Hematopoietic multipotent progenitor cell treated with erythropoietin and hydrocortisone succinate and interleukin-3 and kit ligand, for 4 days (in vitro differentiated cells): ENCODE data around the gene CENPP.

Experiments
- DNase-seq: peaks from one replicate; pipeline ENCODE4 v3.0.0-alpha.2; 2015

Gene CENPP

DNA sequence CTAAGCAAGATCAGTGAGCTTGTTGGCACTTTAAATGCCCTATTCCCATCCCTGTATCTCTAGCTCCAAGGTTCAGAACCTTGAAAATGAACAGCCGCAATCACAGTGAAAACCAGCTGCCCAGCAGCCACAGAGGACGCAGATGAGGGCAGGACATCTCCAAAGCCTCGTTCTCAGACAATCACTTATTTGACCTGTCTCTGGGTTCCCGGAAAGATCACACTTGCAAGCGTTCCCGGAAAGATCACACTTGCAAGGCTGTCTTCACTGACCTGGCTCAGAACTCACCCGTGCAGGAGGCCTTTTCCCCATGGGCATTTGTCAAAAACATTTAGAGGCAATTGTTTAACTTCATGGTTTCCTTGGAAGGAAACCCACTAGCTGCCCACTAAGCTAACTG is 318.5 kb downstream of the CENPP start:
- DNase-seq, result no peak

DNA sequence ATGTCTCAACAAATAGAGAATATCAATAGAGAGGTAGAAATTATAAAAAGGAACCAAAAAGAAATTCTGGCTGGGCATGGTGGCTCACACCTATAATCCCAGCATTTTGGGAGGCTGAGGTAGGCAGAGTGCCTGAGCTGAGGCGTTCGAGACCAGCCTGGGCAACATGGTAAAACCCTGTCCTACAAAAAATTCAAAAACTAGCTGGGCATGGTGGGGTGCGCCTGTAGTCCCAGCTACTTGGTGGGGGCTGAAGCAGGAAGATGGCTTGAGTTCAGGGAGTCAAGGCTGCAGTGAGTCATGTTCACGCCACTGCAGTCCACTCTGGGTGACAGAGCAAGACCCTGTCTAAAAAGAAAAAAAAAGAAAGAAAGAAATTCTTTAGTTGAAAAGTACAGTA is 319.3 kb downstream of the CENPP start:
- DNase-seq, result no peak

DNA sequence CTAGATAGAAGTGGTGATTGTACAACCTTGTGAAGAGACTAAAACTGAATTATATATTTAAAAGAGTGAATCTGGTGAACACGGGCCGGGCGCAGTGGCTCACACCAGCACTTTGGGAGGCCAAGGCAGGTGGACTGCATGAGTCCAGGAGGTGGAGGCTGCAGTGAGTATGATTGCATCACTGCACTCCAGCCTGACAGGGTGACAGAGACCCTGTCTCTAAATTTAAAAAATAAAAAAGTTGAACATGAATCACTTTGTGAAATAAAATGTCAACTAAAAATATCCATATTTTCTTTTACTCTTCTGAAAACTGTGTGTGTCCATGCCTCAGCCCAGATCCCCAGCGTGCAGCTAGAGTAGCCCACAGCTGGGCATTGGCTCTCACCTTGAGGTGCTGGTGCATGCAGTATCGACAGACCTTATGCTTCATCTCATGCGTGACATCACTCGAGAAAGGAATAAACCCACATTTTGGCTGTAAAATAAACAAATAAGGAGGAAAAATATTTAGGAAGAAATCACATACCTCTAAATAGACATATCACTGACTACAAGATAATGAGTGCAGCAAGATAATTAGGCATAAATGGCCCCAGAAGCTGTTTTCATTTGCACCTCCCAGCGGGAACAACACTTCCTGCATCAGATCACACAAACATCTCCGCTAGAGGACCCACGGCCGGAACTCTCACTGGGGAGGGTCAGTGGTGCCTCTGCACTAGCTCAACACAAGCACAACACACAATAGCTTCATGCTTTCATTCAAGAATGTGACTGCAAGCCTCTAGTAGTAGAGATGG is 322.1 kb downstream of the CENPP start:
- DNase-seq, result no peak

DNA sequence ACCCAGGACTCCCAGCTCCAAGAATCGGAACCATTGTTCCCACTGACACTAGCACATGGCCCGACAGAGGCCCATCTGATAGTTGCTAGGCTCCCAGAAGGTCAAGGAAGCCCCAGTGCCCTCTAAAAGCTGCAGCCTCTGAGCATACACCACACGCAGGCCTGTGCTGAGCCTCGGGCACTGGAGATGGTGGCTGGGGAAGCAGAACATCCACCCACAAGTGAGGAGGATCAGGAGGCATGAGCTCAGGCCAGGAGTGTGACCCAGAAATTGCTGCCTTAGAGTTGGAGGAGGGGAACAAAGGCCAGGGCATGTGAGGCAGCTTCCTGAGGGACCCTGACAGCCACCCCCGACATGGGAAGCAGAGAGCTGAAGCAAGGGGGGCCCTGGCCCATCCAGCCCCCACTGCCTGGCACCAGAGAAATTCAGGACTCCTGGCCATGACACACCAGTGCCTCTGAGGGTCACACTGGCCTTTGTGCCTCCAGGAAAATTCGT is 322.8 kb downstream of the CENPP start:
- DNase-seq, result no peak

DNA sequence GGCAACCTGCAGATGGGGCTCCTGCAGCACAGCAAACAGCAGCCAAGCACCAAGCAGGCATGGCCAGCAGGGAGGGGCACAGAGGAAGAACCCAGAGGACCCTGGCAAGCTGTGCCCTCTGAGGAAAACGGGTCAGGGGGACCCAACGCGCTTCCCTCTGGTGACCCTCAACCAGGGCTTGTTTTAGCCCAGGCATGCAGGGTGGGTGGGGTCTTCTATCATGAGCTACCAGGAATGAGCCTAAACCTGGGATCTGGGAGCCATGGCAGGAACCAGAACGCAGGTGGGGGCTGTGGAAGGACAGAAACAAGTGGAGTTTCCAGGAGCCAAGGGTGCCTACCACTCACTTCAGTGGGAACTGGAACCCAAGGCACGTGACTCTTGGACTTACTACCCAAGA is 323.3 kb downstream of the CENPP start:
- DNase-seq, result no peak

DNA sequence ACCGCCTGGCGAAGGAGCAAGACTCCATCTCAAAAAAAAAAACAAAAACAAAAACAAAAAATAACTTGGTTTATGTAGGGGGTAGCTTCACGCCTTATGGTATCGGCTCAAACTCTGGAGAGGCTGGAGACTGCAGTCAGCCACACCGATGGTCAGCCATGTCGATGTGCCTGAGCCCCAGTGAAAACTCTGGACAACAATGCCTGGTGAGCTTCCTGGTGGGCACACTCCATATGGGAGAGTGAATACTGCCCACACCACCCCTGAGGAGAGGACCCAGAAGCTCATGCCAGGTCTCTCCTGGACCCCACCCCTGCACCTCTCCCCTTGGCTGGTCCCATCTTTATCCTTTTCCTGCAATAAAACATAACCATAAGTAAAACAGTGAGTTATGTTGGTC is 324.5 kb downstream of the CENPP start:
- no peak for DNase-seq

DNA sequence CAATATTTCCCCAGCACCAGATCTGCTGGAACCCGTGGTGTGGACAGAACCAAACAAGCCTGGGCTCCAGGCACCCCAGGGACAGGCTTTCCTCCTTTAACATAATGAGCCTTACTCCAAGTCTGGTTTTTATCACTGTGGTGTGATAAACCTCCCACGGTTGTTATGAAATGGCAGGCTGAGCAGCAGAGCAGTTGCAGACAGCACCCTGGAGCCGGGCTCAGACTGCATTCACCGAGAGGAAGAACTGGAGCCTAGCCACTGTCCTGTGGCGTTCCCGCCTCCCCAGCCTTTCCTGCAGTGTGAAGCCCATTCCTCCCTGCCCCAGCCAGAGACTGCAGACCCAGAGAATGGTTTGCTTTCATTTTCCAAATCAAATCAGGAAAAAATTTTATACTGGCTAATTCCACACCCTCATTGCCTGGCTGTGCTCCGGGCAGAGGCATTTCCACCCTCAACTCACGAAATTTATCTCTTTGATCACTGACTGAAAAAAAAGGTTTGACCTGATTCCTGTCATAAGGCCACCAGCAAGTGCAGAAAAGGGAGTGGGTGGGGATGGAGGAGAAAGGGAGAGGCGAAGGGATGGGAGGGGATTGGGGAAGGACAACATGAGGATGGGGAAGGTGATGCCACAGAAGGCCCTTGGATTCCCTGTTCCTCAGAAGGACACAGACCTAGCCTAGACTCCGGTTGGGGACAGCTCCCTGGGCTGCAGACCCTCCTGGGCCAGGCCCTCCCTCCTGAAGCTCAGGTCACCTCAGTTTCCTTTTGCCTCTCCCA is 325.3 kb downstream of the CENPP start:
- DNase-seq, result no peak

DNA sequence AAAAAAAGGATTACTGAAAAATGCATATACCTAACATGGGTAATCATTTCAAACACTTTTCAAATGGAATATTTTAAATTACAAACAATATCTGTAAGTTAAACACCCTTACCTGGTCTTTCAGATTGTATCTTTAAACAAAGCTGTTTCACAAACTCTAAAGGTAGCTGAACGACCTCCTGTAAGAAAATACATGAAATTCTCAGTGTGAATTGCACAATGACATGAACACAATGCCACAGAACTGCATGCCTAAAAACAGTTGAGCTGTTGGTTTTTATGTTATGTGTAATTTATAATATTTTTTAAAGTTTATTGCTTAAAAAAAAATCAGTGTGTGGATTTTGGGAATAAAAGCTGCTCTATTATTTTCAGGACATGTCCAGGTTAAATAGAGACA is 326.7 kb downstream of the CENPP start:
- DNase-seq, result no peak

DNA sequence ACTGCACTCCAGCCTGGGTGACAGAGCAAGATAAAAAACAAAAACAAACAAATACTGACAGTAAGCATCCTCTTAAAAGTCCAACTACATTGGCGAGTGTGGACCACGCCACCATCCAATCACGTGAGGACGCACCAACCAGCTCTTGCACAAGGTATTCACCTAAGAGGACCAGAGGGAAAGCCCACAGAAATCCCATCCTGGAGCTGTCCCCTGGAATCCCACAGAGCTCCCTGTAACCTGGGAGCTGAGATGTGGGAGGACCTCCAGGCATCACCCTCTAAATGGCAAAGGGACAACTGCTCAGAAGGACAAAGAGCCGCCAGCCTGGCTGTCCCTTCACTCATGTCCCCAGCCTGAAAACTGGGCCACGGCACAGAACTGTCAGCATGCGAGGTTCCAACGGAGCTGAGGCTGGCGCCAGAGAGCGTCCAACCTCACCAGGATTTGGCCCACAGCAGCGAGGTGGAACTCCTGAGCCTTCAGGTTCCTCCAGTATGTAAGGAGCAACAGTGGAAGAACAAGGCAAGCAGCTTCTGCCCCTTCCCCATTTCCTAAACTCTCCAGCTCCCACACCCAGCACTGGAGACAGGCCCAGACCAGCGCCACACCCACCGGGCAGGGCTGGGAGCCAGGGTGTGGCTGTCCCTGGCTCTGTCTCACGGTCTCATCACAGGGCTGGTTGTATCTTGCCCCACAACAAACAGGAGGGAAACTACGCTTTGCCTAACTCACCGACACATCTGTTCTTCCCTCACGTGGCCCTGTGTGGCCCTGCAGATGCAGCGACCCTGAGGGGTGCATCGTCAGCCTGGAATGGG is 328.9 kb downstream of the CENPP start:
- DNase-seq, result peak; percentile 64

DNA sequence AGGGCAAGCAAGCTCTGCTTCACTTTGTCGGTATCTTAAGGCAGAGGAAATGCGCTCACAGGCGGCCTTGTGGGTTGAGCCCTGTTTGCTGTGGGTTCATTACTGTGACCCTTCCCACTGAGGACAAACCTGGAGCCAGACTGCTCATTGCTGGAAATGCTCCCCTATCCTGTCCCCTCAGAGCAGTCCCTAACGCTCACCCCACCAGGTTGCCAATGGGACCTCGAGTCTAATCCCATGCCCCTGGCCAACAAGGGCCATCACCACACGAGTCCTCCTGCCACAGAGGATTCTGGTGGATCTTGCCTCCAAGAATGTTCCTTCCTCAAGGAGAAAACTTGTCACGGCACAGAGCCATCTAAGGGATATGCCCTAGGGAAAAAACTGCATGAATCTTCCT is 329.6 kb downstream of the CENPP start:
- DNase-seq, result no peak

DNA sequence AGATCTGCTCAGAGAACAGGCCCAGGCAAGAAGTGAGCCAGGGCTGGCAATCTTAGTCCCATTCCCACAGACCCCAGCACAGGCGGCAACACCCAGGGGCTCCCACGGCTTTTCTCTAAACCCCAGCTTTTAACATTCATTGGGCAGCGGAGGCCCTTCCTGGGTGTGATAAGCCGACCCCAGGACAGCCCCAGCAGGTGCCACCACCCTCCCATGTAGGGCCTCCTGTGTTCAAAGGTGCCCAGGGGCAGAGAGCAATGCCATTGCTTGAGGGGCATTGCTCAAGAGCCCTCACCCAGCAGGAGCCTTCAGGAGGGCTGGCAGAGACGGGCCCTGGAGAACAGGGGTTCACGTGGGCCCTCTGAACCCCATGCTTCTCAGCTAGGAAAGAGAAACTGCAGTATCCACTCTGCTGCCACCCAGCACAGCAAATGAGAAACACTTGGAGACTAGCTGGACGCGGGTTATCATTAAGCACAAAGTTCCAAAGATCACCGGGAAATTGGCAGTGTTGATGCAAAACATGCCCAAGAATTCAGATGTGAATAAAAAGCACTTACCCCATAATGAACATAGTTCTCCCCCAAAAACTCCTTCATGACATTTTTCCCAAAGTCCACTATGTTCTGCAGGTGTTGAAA is 330.3 kb downstream of the CENPP start:
- DNase-seq, result no peak

DNA sequence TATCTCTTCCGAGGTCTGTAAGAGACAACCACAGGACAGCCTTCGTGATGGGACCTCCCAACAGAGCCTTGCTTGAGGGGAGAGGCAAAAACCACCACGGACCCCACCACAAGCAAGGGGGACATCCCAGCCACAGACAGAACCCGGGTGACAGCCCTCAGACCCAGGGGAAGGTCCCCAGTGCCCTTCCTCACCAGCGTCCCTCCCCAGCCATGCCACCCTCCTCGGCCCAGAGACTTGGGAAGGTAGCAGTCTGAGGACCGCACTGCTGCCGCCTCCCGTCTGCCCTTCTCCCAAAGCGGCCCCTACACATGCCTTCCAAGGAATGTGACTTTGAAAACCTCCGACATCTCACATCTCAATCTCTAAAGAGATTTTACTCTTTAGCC is 330.8 kb downstream of the CENPP start:
- no peak for DNase-seq

DNA sequence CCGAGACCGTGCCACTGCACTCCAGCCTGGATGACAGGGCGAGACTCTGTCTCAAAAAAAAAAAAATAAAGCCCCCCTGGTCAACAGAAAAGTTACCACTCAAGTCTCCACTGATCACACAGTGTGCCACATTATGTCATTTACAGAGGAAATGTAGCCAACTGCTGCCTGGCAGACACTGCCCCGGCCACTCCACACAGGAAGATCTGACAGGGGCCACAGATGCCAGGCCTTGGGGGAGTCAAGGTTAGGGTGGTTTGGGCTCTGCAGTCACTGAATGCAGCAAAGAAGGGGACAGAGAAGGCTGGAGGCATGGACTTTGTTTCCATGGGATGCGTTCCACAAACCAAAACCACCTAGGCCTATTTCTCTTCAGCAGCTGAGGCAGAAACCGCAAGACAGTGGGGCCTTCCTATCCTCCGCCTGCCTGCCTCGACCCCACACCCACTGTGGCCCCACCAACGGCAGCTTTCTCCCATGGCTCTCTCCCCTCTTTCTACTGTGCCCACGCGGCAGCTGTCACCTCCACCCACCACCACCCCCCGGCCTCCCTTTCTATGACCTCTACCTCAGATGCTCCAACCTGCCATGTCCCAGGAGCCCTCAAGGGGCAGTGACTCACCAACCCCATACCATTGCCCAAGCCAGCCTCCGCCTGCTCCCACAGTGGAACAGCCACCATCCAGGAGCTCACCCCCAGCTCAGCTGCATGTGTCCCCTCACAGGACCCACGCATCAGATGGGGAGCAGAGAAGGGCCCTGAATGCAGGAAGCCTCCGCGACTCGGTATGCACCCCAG is 331.7 kb downstream of the CENPP start:
- peak; percentile 16 for DNase-seq

DNA sequence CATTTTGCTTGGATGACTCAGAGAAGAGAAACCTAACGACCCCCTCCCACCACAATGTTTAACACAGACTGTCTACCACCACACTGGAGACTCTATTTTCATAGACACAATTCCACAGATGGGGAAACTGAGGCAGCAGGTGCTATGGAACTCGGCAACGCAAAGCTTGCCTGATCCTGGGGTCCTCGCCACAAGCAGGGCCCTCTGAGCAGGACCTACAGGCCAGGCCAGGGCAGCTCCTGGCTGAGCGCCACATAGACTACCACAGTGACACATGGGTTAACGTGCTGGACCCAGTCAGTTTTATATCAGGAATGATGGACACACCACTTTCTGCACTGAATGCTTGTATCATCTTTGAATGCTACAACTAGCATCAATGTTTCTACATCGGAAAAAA is 332.4 kb downstream of the CENPP start:
- no peak for DNase-seq

DNA sequence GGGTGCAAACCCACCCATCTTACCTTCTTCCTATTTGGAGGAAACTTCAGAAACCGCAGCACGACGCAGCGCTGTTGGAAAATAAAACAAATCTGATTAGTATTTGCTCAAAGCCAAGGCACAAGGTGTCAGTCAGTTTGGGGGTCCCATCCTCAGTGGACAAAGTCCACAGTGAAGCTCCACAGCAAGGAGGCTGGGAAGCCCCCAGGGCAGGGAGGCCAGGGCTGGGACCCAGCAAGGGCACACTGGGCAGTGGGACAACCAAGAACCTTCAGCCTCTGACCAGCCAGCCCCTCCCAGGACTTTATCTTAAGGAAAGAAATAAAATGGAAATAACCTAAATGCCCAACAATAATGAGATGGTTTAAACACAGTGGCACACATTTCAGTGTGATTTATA is 332.9 kb downstream of the CENPP start:
- DNase-seq, result no peak

DNA sequence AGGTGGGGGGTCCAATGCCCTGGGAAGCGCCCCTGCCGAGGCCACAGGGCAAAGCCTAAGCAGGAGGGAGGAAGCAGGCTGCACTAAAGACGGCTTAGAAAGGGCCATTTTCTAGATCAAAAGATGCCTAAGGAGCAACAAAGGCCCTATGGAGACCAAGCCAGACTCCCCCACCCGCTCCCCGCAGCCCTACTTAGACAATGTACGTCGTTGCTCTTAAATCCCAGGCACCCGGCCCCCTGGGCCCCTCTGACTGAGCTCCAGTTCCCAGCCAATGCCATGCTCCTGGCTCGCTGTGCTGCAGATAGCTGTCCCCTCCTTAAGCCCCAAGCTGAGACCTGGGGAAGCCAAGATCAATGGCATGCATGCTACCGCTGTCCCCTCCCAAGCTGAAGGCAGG is 333.8 kb downstream of the CENPP start:
- DNase-seq, result no peak

DNA sequence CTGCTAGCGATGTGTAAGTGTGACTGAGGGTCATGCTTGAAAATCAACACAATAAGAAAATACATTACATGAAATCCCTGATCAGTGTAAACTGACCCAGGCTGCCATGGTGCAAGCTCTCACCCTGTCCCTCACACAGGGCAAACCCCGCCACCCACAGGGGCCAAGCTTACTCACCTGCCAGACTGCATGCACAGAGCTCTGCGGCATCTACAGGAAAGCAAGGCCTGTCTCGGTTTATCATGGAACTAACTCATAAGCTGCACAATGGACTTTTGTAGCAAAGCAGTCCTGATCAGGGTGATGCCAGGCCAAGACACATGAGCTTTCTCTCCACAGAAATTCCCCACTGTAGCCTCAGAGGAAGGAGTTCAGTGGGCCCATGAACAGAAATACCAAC is 334.5 kb downstream of the CENPP start:
- no peak for DNase-seq

DNA sequence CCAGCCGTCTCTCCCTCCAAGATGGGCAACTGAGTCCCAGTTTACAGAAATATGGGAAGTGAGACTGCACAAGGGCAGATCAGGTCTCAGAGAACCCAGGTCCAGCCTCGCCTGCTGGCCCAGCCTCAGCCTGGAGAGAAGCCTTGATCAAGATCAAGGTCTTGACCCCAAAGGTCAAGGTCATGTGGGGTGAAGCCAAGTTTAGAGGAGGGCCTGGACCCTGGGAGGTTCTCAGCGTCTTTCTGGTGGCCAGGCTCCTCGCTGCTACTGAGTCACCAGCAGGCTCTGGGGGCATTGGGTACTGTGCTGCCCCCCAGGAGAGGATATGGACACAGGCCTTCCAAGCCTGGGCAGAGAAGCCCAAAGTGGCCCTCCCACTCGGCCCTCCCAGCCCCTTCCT is 335.4 kb downstream of the CENPP start:
- no peak for DNase-seq

DNA sequence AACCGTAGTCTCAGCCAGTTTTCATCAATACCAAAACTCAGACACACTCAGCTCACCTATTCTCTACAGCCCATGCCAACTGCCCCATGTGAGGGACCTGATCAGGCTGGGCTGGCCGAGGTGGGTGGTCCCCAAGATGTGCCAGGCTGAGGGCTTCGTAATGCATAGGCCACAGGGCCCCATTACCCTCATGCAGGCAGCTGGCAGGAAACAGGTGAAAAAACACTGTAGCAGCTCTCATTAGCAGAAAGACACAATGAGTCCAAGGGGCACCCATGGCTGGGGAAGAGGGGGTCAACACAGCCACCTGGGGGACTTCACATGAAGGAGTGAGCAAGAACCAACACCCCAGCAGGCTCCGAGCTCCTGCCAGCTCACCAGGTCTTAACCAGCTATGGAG is 336.0 kb downstream of the CENPP start:
- DNase-seq, result no peak

DNA sequence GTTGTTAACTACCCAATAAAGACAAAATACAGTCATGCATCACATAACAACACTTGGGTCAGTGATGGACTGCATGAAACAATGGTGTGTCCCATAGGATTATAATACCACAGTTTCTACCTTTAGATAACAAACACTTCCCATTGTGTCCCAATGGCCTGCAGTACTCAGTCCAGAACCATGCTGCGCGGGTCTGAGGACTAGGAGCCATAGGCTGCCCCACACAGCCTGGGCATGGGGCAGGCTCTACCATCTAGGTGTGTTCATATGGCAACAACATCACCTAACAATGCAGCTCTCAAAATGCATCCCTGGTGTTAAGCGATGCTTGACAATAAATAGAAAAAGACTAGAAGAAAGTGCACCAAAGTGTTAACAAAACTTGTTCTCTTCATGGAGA is 337.4 kb downstream of the CENPP start:
- no peak for DNase-seq

DNA sequence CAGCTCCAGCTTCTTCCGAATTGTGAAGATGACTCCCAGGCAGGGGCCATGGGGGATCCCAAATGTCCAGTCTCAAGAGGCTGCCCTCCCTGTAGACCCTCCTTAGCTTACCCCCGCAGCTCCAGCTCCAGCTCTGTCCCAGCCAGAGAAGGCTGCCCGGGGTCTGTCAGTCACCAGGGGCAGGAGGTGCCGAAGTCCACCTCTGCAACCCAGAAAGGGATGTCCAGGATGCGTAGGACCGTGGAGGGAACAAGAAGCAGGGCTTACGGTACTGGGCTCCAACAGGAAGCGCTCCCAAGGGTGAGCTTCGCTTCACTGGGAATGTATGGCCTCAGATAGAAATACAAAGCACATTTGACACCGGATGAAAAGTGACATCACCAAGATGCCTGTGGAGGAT is 338.2 kb downstream of the CENPP start:
- no peak for DNase-seq
